Measurements from ENCODE around the gene CYP2B6. TPM values are rescaled to one million over a fixed set of nuclear protein-coding genes. Genes with fewer than 3 reads are reported as not detected.
"Not testable (repeated sequence)": the region's sequence is repeated elsewhere in the genome, so short reads cannot be mapped to it uniquely, and the experiment has no call there.

CYP2B6 gene
- total and polyA plus RNA-seq, 7 donors = 0.62 TPM; not detected in 6

DNA sequence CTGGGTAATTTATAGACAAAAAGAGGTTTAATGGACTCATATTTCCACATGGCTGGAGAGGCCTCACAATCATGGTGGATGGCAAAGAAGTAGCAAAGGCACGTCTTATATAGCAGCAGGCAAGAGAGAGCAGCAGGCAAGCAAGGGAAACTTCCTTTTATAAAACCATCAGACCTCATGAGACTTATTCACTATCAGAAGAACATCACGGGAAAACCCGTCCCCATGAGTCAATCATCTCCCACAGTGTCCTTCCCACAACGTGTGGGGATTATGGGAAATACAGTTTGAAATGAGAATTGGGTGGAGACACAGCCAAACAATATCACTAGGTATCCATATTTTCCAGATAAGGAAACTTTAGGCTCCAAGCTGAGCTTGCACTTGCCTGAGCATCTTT, 9.5 kb upstream of the CYP2B6 start:
- Histone ChIP-seq H3K27ac (no peak overlapping the region), H3K27me3 (ENCODE audit: insufficient read depth in 3 of 3, low read length in 2 of 3) (peaks cover 0 to 7% (median 5%) of the 10 kb centered on the region in 3 donors), H3K9me3 (no peaks in the 10 kb centered on the region), H3K4me3 (no peak overlapping the region), H3K36me3 (ENCODE audit: insufficient read depth in 1 of 2, low read depth in 1 of 2) (no peaks in the 10 kb centered on the region), H3K4me1 (no peaks in the 10 kb centered on the region)
- TF ChIP-seq, protein P1, sequence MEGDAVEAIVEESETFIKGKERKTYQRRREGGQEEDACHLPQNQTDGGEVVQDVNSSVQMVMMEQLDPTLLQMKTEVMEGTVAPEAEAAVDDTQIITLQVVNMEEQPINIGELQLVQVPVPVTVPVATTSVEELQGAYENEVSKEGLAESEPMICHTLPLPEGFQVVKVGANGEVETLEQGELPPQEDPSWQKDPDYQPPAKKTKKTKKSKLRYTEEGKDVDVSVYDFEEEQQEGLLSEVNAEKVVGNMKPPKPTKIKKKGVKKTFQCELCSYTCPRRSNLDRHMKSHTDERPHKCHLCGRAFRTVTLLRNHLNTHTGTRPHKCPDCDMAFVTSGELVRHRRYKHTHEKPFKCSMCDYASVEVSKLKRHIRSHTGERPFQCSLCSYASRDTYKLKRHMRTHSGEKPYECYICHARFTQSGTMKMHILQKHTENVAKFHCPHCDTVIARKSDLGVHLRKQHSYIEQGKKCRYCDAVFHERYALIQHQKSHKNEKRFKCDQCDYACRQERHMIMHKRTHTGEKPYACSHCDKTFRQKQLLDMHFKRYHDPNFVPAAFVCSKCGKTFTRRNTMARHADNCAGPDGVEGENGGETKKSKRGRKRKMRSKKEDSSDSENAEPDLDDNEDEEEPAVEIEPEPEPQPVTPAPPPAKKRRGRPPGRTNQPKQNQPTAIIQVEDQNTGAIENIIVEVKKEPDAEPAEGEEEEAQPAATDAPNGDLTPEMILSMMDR (IDR thresholded peaks at IDR 0.05) = no peak
- DNase-seq (no peak), ATAC-seq (no peak)
- 36 to 43% (median 40%) methylated on average over 4 of the region's 4 CpGs for WGBS, 3 donors
- intact Hi-C loops (cut with DNase I) = no loop called here

DNA sequence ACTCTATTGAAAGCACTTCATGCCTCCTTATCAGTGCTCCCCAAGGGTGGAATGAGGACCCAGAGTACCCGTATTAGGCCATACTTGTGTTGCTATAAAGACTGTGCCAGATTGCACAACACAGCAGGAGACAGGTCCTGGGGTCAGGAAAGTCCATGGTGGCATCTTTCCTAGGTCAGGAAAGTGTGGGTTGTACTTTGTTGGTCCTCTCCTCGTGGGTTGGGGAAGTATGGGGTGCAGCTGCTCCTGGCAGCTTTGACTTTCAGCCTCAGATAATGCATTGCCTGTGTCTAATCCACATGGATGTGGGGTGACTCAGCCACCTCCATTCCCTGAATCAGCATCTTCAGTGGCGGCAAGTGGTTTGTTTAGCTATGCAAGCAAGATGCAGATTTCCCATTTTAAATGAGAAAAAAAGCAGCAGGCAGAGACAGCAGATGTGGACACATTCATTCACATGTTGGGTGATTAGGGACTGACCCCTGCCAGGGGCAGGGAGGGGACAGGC, 8.4 kb upstream of the CYP2B6 start:
- 7 to 13% (median 11%) methylated on average over 3 of the region's 3 CpGs for WGBS, 3 donors
- H3K4me3 ChIP-seq = no peak overlapping the region
- no peaks in the 10 kb centered on the region for H3K9me3 ChIP-seq
- no peaks in the 10 kb centered on the region for H3K4me1 ChIP-seq
- peaks cover 0 to 7% (median 3%) of the 10 kb centered on the region in 3 donors for H3K27me3 ChIP-seq (ENCODE audit: insufficient read depth in 3 of 3, low read length in 2 of 3)
- intact Hi-C loops (cut with DNase I) = no loop called here
- H3K36me3 ChIP-seq (ENCODE audit: insufficient read depth in 1 of 2, low read depth in 1 of 2) = no peaks in the 10 kb centered on the region
- TF ChIP-seq, protein P1 (IDR thresholded peaks at IDR 0.05) = no peak
- no peak for DNase-seq
- H3K27ac ChIP-seq = no peak overlapping the region
- ATAC-seq = no peak

DNA sequence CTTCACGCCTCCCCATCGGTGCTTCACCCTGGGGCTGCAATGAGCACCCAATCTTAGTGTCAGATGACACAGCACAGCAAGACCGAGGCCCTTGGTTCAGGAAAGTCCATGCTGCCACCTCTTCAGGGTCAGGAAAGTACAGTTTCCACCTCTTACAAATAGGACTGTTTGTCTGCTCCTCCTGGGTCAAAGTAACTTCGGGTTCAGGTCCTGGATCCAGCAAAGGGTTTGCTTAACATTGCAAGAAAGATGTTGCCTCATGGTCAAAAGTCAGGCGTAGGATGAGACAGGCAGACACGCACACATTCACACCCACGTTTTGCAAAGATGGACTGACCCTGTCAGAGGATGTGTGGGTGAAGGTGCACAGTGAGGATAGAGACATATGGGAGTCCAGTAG, 1.6 kb upstream of the CYP2B6 start:
- 75 to 81% (median 75%) methylated on average over 7 of the region's 7 CpGs for whole genome bisulfite sequencing, 3 donors
- no peaks in the 10 kb centered on the region for H3K9me3 ChIP-seq
- intact Hi-C loops (cut with DNase I) = no loop called here
- no peak overlapping the region for H3K4me3 ChIP-seq
- DNase-seq (no peak), ATAC-seq (no peak)
- no peak overlapping the region for H3K27ac ChIP-seq
- no peaks in the 10 kb centered on the region for H3K36me3 ChIP-seq (ENCODE audit: insufficient read depth in 1 of 2, low read depth in 1 of 2)
- TF ChIP-seq, protein P1 (IDR thresholded peaks at IDR 0.05) = no peak
- no peaks in the 10 kb centered on the region for H3K27me3 ChIP-seq (ENCODE audit: insufficient read depth in 3 of 3, low read length in 2 of 3)
- no peaks in the 10 kb centered on the region for H3K4me1 ChIP-seq

DNA sequence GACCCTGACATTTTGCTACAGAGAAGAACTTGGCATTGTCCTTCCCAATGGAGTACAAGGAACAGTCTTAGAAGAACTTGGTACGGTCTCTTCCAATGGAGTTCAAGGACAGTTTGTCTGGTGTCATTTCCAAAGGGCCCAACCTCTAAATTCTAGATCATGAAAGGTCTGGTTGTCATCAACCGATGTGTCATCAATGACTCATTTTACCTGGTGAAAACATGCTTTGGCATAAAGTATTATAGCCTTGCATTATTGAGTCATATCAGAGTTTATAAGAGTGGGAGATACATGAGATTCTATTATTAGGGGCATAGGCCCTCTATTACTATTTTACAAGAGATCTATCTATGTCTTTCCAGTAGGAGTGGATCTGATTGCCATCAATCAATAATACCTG, 4.3 kb downstream of the CYP2B6 start:
- no peak overlapping the region for H3K4me3 ChIP-seq
- DNase-seq = no peak
- no peaks in the 10 kb centered on the region for H3K27me3 ChIP-seq (ENCODE audit: insufficient read depth in 3 of 3, low read length in 2 of 3)
- H3K9me3 ChIP-seq = no peaks in the 10 kb centered on the region
- 77 to 85% (median 84%) methylated on average over 2 of the region's 2 CpGs for WGBS, 3 donors
- H3K36me3 ChIP-seq (ENCODE audit: insufficient read depth in 1 of 2, low read depth in 1 of 2) = no peaks in the 10 kb centered on the region
- H3K4me1 ChIP-seq = no peaks in the 10 kb centered on the region
- no peak for ATAC-seq
- TF ChIP-seq, protein P1 (IDR thresholded peaks at IDR 0.05) = no peak
- no peak overlapping the region for H3K27ac ChIP-seq
- intact Hi-C loops (cut with DNase I) = no loop called here

DNA sequence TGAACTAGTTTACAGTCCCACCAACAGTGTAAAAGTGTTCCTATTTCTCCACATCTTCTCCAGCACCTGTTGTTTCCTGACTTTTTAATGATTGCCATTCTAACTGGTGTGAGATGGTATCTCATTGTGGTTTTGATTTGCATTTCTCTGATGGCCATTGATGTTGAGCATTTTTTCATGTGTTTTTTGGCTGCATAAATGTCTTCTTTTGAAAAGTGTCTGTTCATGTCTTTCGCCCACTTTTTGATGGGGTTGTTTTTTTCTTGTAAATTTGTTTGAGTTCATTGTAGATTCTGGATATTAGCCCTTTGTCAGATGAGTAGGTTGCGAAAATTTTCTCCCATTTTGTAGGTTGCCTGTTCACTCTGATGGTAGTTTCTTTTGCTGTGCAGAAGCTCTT, 7.9 kb downstream of the CYP2B6 start:
- DNase-seq; H3K4me3 ChIP-seq; intact Hi-C loops (cut with DNase I); ATAC-seq; H3K27me3 ChIP-seq (ENCODE audit: insufficient read depth in 3 of 3, low read length in 2 of 3); H3K4me1 ChIP-seq; H3K27ac ChIP-seq; H3K36me3 ChIP-seq (ENCODE audit: insufficient read depth in 1 of 2, low read depth in 1 of 2); H3K9me3 ChIP-seq: not testable (repeated sequence)
- WGBS, 3 donors = 100% methylated on average over 1 of the region's 2 CpGs

All from psoas muscle (tissue), 8 donors.